GM12892 (cell line): ENCODE data around the gene OR11G2.

Experiments
- POLR2A ChIP-seq: IDR thresholded peaks from 2 replicates; pipeline ENCODE4 v1.6.1; 2011; ENCODE audit warnings: low read depth, low read length, control low read depth
- POLR2AphosphoS5 ChIP-seq: IDR thresholded peaks from 2 replicates; pipeline ENCODE4 v1.6.1; 2011; ENCODE audit warnings: low read depth, low read length, control low read depth

- TF ChIP-seq POLR2AphosphoS5 (no peak), POLR2A (no peak)
These were observed 8.3 kb downstream of the OR11G2 start for GRCh38 chr14:20198991-20199390.
